ENCODE data around the gene PLEKHG4B.
A peak's percentile ranks its signal among the peaks of the same experiment; 100 is the strongest.

PLEKHG4B gene

GRCh38 chr5:189976-190365, 98.0 kb downstream of the PLEKHG4B start:
- peaks cover 4% of the 10 kb centered on the region; the same call in 1 of the 2 replicates for H3K36me3 ChIP-seq (ENCODE audit: insufficient read depth)
- TF ChIP-seq, protein P1, sequence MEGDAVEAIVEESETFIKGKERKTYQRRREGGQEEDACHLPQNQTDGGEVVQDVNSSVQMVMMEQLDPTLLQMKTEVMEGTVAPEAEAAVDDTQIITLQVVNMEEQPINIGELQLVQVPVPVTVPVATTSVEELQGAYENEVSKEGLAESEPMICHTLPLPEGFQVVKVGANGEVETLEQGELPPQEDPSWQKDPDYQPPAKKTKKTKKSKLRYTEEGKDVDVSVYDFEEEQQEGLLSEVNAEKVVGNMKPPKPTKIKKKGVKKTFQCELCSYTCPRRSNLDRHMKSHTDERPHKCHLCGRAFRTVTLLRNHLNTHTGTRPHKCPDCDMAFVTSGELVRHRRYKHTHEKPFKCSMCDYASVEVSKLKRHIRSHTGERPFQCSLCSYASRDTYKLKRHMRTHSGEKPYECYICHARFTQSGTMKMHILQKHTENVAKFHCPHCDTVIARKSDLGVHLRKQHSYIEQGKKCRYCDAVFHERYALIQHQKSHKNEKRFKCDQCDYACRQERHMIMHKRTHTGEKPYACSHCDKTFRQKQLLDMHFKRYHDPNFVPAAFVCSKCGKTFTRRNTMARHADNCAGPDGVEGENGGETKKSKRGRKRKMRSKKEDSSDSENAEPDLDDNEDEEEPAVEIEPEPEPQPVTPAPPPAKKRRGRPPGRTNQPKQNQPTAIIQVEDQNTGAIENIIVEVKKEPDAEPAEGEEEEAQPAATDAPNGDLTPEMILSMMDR (conservative IDR thresholded peaks at IDR 0.05; ENCODE audit: low read depth, low read length) = no peak
- peak overlapping the region; percentile 99 for H3K4me2 ChIP-seq
- H3K9ac ChIP-seq = peak overlapping the region; percentile 73; the same call in 1 of the 2 replicates
- H2AFZ ChIP-seq (ENCODE audit: low read depth) = peak overlapping the region; percentile 63
- no peaks in the 10 kb centered on the region for H4K20me1 ChIP-seq (ENCODE audit: insufficient read depth)
- no peak overlapping the region for H3K4me3 ChIP-seq (IDR thresholded peaks at IDR 0.05; ENCODE audit: insufficient read depth, low read depth, low read length)
- H3K27me3 ChIP-seq (ENCODE audit: insufficient read depth, low read depth) = no peaks in the 10 kb centered on the region
- H3K4me1 ChIP-seq (ENCODE audit: low read depth, poor library complexity, severe bottlenecking) = peaks cover 54% of the 10 kb centered on the region
- H3K27ac ChIP-seq = peak overlapping the region; percentile 86
- H3K79me2 ChIP-seq (ENCODE audit: insufficient read depth, low read depth) = peaks cover 42% of the 10 kb centered on the region

DNA sequence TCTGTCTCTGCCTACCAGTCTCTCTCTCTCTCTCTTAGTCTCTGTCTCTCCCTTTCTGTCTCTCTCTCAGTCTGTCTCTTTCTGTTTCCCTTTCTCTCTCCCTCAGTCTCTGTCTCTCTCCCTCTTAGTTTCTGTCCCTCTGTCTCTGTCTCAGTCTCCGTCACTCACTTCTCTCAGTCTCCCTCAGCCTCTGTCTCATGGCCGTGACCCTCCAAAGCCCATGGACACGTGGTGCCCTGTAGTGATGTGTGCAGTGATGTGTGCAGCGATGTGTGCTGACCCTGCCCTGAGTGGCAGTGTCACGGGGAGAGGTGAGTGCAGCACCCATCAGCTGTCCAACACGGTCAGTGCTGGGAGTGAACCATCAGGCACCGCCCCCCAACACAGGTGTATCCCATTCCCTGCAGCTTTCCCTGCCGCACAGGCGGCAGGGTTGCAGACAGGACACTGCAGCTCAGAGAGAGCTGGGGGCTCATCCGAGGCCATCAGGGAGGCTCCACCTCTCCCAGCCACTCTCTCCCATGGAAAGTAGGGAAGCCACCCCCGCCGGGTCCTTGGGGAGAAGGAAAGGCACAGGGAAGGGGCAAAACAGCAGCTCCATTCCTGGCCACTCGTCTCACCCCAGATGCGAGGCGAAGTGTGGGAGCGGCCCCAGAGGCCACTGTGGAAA, 98.5 kb downstream of the PLEKHG4B start:
- H3K4me1 ChIP-seq (ENCODE audit: low read depth, poor library complexity, severe bottlenecking) = peaks cover 54% of the 10 kb centered on the region
- no peak overlapping the region for H3K4me3 ChIP-seq (IDR thresholded peaks at IDR 0.05; ENCODE audit: insufficient read depth, low read depth, low read length)
- H3K9ac ChIP-seq = peak overlapping the region; percentile 73
- peak overlapping the region; percentile 86 for H3K27ac ChIP-seq
- peak overlapping the region; percentile 63 for H2AFZ ChIP-seq (ENCODE audit: low read depth)
- TF ChIP-seq, protein P1 (conservative IDR thresholded peaks at IDR 0.05; ENCODE audit: low read depth, low read length) = no peak
- no peaks in the 10 kb centered on the region for H3K27me3 ChIP-seq (ENCODE audit: insufficient read depth, low read depth)
- H3K4me2 ChIP-seq = peak overlapping the region; percentile 99
- H4K20me1 ChIP-seq (ENCODE audit: insufficient read depth) = no peaks in the 10 kb centered on the region
- H3K79me2 ChIP-seq (ENCODE audit: insufficient read depth, low read depth) = peaks cover 47% of the 10 kb centered on the region
- H3K36me3 ChIP-seq (ENCODE audit: insufficient read depth) = peaks cover 5% of the 10 kb centered on the region; the same call in 1 of the 2 replicates

GRCh38 chr5:191036-191948, 99.3 kb downstream of the PLEKHG4B start, which contains the start of gene LRRC14B:
Gene LRRC14B (plus strand): TSS chr5:191495. CDS start chr5:191539, 44 bp downstream.
- H3K27ac ChIP-seq = peak within 1 kb of the TSS; percentile 86
- peaks cover 54% of the 10 kb centered on the region for H3K4me1 ChIP-seq (ENCODE audit: low read depth, poor library complexity, severe bottlenecking)
- H3K9ac ChIP-seq = peak within 1 kb of the TSS; percentile 73
- no peak within 1 kb of the TSS for H3K4me3 ChIP-seq (IDR thresholded peaks at IDR 0.05; ENCODE audit: insufficient read depth, low read depth, low read length)
- TF ChIP-seq, protein P1 (conservative IDR thresholded peaks at IDR 0.05; ENCODE audit: low read depth, low read length) = no peak
- H3K36me3 ChIP-seq (ENCODE audit: insufficient read depth) = peaks cover 5% of the 10 kb centered on the region; the same call in 1 of the 2 replicates
- peak within 1 kb of the TSS; percentile 99 for H3K4me2 ChIP-seq
- H4K20me1 ChIP-seq (ENCODE audit: insufficient read depth) = no peaks in the 10 kb centered on the region
- peak within 1 kb of the TSS; percentile 63 for H2AFZ ChIP-seq (ENCODE audit: low read depth)
- peaks cover 47% of the 10 kb centered on the region for H3K79me2 ChIP-seq (ENCODE audit: insufficient read depth, low read depth)
- no peaks in the 10 kb centered on the region for H3K27me3 ChIP-seq (ENCODE audit: insufficient read depth, low read depth)

- peaks cover 5% of the 10 kb centered on the region; the same call in 1 of the 2 replicates for H3K36me3 ChIP-seq (ENCODE audit: insufficient read depth)
- H4K20me1 ChIP-seq (ENCODE audit: insufficient read depth) = no peaks in the 10 kb centered on the region
- peak overlapping the region; percentile 99 for H3K4me2 ChIP-seq
- H3K79me2 ChIP-seq (ENCODE audit: insufficient read depth, low read depth) = peaks cover 47% of the 10 kb centered on the region
- H2AFZ ChIP-seq (ENCODE audit: low read depth) = no peak overlapping the region
- no peaks in the 10 kb centered on the region for H3K27me3 ChIP-seq (ENCODE audit: insufficient read depth, low read depth)
- peaks cover 54% of the 10 kb centered on the region for H3K4me1 ChIP-seq (ENCODE audit: low read depth, poor library complexity, severe bottlenecking)
- peak overlapping the region; percentile 73 for H3K9ac ChIP-seq
- H3K27ac ChIP-seq = peak overlapping the region; percentile 86
- H3K4me3 ChIP-seq (IDR thresholded peaks at IDR 0.05; ENCODE audit: insufficient read depth, low read depth, low read length) = no peak overlapping the region
- TF ChIP-seq, protein P1 (conservative IDR thresholded peaks at IDR 0.05; ENCODE audit: low read depth, low read length) = no peak
These were observed 100.2 kb downstream of the PLEKHG4B start for GRCh38 chr5:191949-192690.

Data from KMS-11 (cell line).